ENCODE measurements around the gene PTRH1. TPM values are rescaled to one million over a fixed set of nuclear protein-coding genes. Genes with fewer than 3 reads are reported as not detected.

Gene PTRH1
- total RNA-seq, 1 donor from 2014 or later: 6.9 TPM

DNA sequence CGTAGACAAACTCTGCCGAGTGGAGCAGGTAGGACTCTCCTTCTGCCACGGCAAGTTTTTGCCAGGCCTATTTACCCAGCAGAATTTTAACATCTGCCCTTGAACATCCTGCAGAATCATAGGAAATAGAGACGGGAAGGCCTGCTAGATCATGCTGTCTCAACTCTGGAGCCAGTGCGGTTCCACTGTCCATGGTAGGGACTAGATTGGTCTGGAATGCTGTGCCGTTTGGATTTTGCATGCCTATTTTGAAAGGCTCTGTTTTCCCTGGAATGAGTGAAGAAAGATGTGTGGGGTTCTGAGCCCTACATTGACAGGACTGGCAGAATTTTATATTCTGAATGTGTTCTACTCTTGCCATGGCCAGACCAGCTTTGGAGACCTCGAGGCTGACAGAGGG, 42.2 kb downstream of the PTRH1 start:
- DNase-seq (ENCODE audit: low spot score in 2 of 2) (no peak), FAIRE-seq (no peak)

DNA sequence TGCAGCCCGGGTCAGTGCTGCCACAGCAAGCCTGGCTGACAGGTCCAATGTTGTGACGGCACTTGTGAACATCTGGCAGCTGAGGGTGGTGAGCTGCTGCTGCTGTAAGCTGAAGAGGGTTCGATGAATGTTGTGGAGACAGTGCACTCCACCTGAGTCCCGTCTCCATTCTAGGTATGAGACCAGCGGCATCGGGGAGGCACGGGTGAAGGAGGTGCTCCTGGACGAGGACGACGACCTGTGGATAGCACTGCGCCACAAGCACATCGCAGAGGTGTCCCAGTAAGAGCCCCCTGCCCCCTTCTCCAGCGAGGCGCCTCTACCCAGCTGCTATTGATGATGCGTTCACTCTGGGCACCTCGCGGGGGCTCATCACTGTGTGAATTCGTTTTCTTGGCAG, 47.6 kb downstream of the PTRH1 start:
- DNase-seq (ENCODE audit: low spot score in 2 of 2) (no peak), FAIRE-seq (no peak)

- no peak for DNase-seq (ENCODE audit: low spot score in 2 of 2)
- FAIRE-seq: no peak
Observed at GRCh38 chr9:127667127-127667844, 48.2 kb downstream of the PTRH1 start.

DNA sequence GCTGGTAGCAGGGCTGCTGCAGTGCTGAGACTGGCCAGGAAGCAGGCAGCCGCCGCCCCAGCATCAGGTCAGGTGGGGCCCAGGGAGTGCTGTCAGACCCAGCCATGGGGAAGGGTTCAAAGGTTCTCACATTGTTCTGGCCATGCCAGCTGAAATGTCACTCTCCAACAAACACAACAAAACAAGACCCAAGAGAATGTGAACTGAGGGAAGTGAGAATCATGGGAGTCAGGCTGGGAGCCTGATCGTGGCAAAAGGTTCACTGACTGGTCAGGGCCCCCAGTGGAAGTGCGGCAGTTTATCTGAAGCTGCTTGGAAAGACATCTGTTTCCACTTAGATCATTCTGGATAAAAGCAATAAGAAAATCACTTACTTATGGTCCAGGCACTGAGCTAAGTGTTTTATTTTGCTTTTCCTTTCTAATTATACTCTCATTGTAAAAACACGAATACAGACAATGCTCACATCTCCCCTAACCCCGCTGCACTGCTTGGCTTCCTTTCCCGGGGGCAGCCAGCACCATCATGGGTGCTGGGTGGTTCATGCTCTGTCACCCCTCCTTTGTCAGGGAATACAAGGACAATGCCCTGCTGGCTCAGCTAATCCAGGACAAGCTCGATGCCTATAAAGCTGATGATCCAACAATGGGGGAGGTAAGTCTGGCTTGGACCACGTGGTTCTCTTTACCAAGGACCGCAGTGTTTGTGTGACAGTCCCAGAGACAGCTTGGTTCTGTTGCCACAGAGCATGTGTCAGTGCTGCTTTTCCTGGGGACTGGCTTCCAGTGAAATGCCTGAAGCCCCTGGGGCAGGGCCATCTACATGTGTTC, 50.6 kb downstream of the PTRH1 start:
- FAIRE-seq: no peak
- no peak for DNase-seq (ENCODE audit: low spot score in 2 of 2)

GRCh38 chr9:127664324-127664677, 51.2 kb downstream of the PTRH1 start:
- no peak for FAIRE-seq
- DNase-seq (ENCODE audit: low spot score in 2 of 2): no peak

Other genes starting within 250 kb of the PTRH1 start
- gene STXBP1, start 103.4 kb downstream of the PTRH1 start, total RNA-seq: 63.2 TPM
- not detected for gene CFAP157, start 8.7 kb downstream of the PTRH1 start, total RNA-seq
- gene TTC16, start 416 bp upstream of the PTRH1 start, total RNA-seq: not detected
- 7.3 TPM for gene TOR2A, start 19.6 kb upstream of the PTRH1 start, total RNA-seq
- gene SH2D3C, start 63.0 kb upstream of the PTRH1 start, total RNA-seq: 6.1 TPM
- 40.4 TPM for gene CDK9, start 70.4 kb upstream of the PTRH1 start, total RNA-seq
- 18.3 TPM for gene FPGS, start 87.2 kb upstream of the PTRH1 start, total RNA-seq
- gene ENG, start 139.0 kb upstream of the PTRH1 start, total RNA-seq: 0.82 TPM
- gene AK1, start 162.0 kb upstream of the PTRH1 start, total RNA-seq: 25.7 TPM
- 28.5 TPM for gene ST6GALNAC6, start 183.9 kb upstream of the PTRH1 start, total RNA-seq
- 6.5 TPM for gene ST6GALNAC4, start 201.4 kb upstream of the PTRH1 start, total RNA-seq
- 6.1 TPM for gene PIP5KL1, start 215.1 kb upstream of the PTRH1 start, total RNA-seq
- 11.4 TPM for gene DPM2, start 222.2 kb upstream of the PTRH1 start, total RNA-seq

Measured in frontal cortex (tissue), 4 donors.